Hematopoietic multipotent progenitor cell treated with erythropoietin and hydrocortisone succinate and interleukin-3 and kit ligand, for 6 days (in vitro differentiated cells): Measurements from ENCODE around the gene TMEM214.
"Not testable (repeated sequence)": the region's sequence is repeated elsewhere in the genome, so short reads cannot be mapped to it uniquely, and the experiment has no call there.

ENCODE experiments used
- DNase-seq: peaks from one replicate; pipeline ENCODE4 v3.0.0-alpha.2; 2015

Gene TMEM214

DNA sequence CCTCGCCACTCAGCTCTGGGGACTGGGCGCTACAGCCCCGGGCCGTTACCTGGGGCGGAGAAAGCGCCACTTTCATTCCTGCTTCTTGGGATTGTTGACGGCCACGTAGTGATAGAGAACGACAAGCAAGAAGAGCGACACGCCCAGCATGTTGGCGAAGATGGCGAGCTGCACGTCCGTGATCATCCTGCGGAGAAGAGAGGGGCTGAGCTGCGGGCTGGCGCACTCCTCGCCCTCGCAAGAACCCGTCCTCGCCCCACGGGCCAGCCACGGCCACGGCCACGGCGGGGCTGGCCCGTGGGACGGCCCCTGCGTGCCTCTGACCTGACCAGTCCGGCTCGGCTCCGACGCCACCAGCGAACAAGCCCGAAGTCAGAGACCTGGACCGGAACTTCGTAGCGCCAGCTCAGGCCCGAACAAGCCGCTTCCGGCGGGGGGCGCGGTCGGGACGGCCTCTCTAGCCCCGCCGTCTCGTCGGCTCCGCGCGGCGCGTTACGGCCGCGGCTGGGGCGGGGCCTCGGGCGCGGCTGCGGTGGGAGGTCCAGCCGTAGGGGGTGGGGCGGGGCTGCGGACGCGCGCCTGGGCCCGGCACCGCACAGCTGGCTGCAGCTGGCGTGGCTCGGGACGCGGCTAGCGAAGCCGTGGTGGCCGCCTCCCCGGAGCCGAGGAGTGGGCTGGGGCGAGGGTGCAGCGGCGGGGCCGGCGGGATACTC, 38.7 kb downstream of the TMEM214 start, which contains the start of gene OST4:
TSS of gene OST4 (minus strand) at position 378 of the 713 bp plus-strand sequence.
- peak; percentile 96 for DNase-seq

DNA sequence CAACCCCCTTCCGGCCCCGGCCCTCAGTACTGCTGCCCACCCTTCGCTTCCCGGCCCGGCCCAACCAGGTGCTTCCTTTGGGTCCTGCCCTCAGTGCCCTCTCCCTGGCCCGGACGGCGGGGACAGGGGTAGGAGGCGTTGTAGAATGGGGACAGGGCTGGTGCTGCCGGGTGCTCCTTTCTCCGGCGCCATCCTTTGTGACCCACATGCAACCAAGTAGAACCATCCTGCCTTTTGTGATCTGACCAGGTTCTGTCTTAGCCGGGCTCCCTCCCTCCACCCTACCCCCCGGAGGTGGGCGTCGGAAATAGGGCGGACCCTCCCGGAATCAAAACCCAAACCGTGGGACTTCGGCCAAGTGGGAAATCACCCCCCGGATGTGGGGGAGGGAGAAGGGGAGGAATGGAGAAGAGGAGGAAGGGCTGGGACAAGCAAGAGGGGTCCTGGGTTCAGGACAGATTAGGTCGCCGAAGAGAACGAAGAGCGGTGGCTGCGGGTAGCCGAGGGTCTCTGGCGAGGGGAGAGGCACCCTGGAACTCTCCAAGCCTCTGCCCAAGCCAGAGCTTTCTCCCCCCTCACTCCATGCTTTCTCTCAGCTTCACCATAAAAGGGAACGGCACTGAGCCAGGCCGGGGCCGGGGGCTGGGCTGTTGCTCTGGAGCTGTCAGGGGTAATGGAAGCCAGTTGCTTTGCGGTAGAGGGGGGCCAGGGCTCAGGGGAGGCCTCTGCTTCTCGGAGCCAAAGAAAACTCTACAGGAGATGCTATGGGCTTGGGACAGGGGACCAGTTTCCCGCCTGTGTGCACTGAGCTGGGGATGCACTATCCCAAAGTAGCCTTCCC, 39.4 kb downstream of the TMEM214 start:
- no peak for DNase-seq

DNA sequence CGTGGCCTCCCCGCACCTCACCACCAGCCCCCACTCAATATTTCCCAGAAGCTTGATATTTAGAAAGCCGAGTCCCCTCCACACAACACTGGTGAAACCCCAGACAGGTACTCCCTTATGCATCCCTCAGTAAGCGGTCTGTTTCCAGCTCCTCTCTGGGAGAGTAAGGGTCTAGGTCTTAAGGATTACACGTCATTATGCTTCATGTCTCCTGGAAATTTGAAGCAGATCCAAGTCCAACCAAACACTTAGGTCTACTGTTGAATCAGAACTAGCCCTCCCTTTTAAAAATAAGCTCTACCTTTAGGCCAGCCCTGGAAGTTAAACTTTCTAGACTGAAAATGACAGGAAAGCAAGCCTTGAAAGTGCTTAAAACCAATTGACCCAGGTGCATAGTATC, 40.2 kb downstream of the TMEM214 start:
- DNase-seq, result no peak

DNA sequence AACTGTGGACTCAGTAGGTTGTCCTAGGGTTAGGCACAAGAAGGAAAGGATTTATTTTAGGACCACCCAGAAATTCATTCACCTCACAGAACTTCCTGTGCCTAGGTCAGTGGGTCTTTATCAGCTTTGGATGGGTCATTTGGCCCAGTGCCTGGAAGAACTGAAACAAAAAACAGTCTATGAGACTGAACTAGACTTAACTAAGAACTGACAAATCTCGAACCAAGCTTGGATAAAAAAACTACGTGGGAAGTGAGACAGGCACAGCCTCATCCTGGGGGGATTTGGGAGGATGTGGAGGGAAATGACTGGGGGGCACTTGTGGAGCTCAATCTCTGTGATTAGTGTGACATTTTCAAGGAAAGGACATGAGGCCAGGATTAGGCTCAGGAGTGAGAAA, 41.0 kb downstream of the TMEM214 start:
- no peak for DNase-seq

DNA sequence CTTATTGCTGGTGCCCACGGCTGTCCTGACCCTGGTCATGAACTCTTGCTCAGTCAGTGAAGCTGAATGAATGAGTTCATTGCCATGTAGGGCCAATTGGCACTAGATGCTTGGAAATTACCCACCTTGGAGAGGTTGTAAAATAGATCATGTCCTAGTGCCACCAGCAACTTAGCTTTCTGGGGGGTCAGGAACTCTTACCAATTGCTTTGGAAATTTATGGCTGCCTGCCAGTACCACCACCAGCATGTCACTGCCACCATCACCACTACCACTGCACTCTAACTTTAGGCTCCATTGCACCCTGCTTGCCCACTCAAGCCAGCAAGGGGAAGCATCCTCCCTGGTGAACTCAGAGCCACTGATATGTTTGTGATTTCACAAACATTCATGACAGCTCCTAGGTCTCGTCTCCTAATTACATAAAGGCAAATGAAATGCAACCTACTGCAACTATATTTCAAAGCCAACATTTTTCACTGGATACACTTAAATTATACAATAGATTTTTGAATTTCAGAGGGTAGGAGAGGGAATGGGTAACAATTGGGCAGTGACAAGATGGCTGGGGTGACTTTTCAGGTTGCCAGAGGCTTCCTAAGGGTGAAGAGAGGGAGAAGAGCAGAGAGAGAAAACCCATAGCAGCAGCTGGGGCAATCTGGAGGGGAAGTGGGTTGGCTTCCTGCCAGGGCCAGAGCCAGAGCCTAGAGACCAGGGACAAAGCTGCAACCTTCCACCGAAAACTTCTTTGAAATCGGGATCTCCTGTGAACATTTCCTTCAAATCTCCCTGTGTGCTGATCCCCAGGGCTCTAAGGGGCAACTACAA, 42.2 kb downstream of the TMEM214 start:
- DNase-seq, result peak; percentile 78

DNA sequence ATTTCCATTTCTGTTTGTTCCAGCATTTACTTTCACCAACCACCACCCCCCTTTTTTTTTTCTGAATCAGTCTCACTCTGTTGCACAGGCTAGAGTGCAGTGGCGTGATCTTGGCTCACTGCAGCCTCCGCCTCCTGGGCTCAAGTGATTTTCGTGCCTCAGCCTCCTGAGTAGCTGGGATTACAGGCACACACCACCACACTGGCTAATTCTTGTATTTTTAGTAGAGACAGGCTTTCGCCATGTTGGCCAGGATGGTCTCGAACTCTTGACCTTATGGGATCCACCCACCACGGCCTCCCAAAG, 42.8 kb downstream of the TMEM214 start:
- DNase-seq, result not testable (repeated sequence)

DNA sequence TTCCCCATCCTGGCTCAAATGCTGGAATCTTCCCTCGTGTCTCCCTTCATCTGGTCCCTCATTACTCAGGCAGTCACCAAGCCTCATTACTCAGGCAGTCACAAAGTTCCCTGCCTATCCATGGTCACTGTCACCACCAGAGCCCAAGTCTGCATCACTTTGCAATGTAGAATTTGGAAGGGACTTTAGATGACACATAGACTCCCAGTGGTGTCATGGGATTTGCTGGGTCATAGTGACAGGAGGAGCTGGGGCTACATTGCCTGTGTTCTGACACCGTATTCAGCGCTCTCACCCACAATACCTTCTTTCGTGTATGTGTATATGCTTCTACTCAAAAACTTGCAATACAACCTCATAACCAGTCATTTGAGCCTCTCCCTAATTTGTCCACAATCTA, 43.6 kb downstream of the TMEM214 start:
- DNase-seq, result no peak

DNA sequence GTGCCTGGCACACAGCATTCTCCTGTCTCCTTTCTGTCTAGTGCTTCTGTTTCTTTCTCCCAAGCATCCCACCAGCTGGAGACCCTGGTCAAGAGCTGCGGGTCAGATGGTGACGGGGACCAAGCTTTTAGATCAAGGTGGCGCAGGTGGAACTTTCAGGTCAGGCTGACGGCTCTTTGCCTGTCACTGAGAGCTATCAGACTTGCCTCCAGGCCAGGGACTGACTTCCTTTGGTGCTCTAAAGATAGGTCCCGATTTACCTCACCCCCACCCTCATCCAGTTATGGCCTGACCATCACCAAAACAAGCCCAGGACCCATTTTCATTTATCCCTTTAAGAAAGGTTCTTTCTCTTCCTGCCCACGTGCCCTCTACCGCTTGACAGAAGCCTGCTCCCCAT, 44.5 kb downstream of the TMEM214 start:
- no peak for DNase-seq

DNA sequence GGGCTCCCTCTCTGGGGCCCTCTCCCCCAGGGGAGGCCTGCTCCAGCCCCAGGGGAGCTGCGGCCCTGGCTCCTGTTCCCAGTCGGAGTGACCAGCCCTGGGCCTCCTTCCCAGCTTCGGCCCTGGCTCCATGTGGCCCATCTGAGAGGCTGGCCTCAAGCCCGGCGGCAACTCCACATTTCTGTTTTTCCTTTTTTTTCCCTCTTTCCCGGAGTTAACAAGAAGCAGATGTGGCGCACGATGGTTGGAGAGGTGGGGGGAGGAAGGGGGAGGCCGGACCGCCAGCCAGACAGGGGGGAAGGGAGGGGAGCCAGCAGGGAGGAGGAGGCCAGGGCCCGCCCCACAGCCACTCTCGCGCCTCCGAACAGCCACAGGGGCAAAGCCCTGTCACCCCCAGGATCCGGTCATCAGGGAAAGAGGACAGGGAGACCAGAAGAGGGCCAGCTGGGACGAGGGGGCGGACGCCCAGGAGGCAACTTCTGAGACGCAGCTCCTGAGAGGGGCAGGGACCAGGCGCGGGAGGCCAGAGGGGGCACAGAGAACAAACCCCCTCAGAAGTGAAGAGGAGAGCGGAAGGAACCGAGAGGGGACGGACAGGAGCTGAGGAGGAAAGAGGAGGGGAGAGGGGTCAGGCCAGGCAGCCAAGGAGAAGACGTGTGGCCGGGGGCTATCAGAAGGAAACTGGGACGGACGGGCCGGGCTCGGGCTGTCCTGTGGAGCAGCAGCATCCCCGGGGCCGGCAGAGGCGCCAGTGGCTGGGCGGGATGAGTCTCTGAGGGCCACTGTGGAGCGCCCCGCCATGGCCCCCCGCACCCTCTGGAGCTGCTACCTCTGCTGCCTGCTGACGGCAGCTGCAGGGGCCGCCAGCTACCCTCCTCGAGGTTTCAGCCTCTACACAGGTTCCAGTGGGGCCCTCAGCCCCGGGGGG, 45.8 kb downstream of the TMEM214 start, which contains the start of gene EMILIN1:
TSS of gene EMILIN1 (plus strand) at position 349 of the 928 bp plus-strand sequence. CDS start at position 800, 451 bp downstream.
- DNase-seq, result peak; percentile 39

DNA sequence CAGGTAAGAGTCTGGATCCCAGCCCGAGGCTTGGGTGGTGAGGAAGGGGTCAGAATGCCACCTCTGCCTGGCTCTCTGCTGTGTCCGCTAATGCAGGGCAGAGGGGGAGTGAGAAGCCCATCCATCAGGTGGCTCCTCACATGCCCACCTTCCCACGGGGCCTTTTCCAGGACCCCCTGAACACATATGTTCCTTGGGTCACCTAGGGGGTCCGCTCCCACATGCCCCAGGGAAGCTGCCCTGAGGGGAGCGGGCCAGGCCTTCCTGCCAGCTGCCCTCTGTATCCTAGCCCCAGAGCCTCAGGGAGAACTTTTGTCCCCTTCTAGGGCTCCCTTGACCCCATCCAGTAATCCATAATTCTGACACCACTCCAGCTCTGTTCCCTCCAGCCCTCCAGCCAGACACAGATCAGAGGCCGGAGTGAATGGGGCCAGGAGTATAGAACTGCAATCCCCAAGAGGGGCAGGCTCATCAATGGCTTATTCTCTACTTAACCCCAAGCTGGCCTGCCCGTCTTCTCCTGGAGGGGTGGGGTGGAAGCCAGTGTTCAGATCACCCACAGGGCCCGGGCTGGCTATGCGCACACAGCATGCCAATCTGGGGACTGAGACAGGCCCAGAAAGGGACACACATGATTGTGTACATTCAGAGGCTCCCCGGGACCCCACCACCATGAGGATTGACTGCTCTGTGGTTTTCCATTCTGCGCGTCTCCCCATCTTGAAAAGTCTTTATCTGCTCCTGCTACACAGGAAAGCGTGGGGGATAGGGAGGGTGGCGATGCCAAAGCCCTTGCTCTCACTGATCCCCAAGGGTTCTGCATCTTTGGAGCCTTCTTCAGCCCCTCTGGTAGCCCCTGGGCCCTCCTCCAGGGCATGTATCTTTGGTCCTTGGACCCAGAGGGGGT, 46.7 kb downstream of the TMEM214 start:
- peak; percentile 36 for DNase-seq

DNA sequence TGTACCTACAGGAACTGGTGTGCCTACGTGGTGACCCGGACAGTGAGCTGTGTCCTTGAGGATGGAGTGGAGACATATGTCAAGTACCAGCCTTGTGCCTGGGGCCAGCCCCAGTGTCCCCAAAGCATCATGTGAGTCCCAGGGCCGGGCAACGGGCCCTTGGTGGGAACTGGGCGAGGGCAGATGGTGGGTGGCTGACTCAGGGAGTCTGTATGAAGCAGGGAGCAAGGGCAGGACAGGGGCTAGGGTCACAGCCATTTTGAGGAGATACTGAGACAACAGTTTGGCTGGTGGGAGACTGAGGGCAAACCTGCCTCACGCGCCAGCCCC, 47.3 kb downstream of the TMEM214 start:
- DNase-seq, result no peak

DNA sequence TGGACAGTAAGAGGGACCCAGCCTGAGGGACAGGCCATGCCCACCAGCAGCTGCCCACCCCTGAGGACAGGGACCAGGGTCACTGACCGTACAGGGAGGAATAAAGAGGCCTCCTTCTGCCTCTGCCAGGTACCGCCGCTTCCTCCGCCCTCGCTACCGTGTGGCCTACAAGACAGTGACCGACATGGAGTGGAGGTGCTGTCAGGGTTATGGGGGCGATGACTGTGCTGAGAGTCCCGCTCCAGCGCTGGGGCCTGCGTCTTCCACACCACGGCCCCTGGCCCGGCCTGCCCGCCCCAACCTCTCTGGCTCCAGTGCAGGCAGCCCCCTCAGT, 47.8 kb downstream of the TMEM214 start:
- no peak for DNase-seq

DNA sequence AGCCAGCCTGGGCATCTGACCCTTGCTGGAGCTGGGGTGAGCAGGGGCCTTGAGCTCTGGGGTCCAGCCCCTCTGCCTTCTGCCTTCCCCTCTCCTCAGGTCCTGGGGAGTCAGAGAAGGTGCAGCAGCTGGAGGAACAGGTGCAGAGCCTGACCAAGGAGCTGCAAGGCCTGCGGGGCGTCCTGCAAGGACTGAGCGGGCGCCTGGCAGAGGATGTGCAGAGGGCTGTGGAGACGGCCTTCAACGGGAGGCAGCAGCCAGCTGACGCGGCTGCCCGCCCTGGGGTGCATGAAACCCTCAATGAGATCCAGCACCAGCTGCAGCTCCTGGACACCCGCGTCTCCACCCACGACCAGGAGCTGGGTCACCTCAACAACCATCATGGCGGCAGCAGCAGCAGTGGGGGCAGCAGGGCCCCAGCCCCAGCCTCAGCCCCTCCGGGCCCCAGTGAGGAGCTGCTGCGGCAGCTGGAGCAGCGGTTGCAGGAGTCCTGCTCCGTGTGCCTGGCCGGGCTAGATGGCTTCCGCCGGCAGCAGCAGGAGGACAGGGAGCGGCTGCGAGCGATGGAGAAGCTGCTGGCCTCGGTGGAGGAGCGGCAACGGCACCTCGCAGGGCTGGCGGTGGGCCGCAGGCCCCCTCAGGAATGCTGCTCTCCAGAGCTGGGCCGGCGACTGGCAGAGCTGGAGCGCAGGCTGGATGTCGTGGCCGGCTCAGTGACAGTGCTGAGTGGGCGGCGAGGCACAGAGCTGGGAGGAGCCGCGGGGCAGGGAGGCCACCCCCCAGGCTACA, 49.4 kb downstream of the TMEM214 start:
- DNase-seq, result no peak

DNA sequence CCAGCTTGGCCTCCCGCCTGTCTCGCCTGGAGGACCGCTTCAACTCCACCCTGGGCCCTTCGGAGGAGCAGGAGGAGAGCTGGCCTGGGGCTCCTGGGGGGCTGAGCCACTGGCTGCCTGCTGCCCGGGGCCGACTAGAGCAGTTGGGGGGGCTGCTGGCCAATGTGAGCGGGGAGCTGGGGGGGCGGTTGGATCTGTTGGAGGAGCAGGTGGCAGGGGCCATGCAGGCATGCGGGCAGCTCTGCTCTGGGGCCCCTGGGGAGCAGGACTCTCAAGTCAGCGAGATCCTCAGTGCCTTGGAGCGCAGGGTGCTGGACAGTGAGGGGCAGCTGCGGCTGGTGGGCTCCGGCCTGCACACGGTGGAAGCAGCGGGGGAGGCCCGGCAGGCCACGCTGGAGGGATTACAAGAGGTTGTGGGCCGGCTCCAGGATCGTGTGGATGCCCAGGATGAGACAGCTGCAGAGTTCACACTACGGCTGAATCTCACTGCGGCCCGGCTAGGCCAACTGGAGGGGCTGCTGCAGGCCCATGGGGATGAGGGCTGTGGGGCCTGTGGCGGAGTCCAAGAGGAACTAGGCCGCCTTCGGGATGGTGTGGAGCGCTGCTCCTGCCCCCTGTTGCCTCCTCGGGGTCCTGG, 50.1 kb downstream of the TMEM214 start:
- no peak for DNase-seq

DNA sequence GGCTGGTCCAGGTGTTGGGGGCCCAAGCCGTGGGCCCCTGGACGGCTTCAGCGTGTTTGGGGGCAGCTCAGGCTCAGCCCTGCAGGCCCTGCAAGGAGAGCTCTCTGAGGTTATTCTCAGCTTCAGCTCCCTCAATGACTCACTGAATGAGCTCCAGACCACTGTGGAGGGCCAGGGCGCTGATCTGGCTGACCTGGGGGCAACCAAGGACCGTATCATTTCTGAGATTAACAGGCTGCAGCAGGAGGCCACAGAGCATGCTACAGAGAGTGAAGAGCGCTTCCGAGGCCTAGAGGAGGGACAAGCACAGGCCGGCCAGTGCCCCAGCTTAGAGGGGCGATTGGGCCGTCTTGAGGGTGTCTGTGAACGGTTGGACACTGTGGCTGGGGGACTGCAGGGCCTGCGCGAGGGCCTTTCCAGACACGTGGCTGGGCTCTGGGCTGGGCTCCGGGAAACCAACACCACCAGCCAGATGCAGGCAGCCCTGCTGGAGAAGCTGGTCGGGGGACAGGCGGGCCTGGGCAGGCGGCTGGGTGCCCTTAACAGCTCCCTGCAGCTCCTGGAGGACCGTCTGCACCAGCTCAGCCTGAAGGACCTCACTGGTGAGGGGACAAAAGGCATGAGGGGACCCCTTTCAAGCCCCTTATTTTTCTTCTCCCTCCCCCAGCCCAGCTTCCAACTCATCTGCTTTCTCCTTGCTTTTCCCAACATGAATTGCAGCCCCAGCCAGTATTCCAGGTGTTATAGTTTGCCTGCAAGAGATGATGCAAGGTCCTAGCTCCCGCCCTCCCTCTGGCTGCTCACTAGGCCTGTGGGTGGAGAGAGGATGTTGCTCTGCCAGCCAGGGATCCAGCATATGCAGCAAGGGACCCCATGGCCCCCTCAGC, 50.9 kb downstream of the TMEM214 start:
- DNase-seq, result no peak

DNA sequence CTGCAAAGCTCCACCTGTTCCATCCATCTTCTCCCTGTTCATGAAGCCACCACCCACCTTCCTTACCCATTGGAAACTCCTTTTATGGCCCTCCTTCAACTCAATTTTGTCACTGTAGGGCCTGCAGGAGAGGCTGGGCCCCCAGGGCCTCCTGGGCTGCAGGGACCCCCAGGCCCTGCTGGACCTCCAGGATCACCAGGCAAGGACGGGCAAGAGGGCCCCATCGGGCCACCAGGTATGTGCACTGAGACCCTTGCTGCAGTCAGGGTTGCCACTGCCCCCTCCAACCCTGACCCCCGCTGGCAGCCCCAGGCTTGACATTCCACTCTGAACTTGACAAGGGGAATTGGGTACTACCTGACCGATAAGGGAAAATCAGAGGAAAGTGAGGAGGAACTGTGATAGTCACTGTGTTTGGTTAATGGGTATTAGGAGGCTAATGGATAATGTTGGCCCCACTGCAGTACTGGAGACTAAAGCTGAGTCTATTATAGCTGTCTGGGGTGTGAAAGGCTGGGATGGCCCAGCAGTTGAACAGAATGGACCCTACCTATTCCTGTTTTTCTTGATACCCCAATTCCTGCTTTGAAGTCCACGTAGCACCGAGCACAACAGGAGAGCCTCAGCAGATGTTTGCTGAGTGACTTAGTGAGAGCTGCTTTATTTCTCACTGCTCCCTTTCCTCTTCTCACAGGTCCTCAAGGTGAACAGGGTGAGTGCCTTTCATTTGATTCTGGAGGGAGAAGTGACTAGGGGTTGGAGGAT, 51.7 kb downstream of the TMEM214 start:
- DNase-seq, result no peak

DNA sequence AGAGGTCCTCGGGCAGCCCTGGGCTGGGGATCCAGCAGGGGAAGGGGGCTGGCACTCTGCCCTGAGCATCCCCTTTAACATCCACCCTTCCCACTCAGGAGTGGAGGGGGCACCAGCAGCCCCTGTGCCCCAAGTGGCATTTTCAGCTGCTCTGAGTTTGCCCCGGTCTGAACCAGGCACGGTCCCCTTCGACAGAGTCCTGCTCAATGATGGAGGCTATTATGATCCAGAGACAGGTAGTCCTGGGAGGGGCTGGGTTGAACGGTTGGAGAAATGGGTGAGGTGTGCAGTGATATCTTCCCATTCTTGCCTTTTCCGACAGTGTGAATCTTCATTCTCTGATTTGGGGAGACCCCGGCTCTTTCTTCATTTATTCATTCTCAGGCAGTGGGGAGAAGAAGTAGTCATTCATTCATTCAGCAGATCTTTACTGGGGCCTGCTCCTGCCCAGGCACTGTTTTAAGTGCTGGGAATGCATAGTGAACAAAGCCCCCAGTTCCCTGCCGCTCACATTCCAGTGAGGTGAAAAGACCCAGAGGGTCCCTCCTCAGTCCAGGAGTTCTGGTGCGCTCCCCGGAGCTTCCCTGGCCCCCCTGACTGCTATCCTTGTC, 52.4 kb downstream of the TMEM214 start:
- no peak for DNase-seq

DNA sequence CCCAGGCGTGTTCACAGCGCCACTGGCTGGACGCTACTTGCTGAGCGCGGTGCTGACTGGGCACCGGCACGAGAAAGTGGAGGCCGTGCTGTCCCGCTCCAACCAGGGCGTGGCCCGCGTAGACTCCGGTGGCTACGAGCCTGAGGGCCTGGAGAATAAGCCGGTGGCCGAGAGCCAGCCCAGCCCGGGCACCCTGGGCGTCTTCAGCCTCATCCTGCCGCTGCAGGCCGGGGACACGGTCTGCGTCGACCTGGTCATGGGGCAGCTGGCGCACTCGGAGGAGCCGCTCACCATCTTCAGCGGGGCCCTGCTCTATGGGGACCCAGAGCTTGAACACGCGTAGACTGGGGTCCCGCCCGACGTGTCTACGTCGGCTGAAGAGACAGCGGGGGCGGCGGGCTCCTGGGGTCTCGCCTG, 52.9 kb downstream of the TMEM214 start:
- peak; percentile 81 for DNase-seq
